GM11168 (cell line): Measurements from ENCODE around the gene CHAMP1.

Experiments
- in situ Hi-C: fragments of 300-500 bp; cut with MboI; formaldehyde crosslinking; loops from one replicate; pipeline ENCODE4 v1.12.0; 2022; ENCODE audit warnings: low sequenced_read_pairs; ENCODE audit not compliant: unreplicated experiment

CHAMP1 gene

GRCh38 chr13:114314074-114314912 lies at the start of gene CHAMP1:
Gene CHAMP1, plus strand, starts transcription at chr13:114314503. Its CDS starts 9,340 bp downstream, at chr13:114323843.
- in situ Hi-C loops, result no loop called here

- in situ Hi-C loops, result no loop called here
Measured at GRCh38 chr13:114264886-114265611, 49.3 kb upstream of the CHAMP1 start.

- in situ Hi-C loops, result no loop called here
Measured at GRCh38 chr13:114266241-114266640, 48.1 kb upstream of the CHAMP1 start.

GRCh38 chr13:114268344-114269280 lies 45.7 kb upstream of the CHAMP1 start:
- in situ Hi-C loops, result no loop called here

- in situ Hi-C loops, result no loop called here
Measured at GRCh38 chr13:114269281-114269770, 45.0 kb upstream of the CHAMP1 start.

- in situ Hi-C loops, result no loop called here
Measured at GRCh38 chr13:114272977-114273376, 41.3 kb upstream of the CHAMP1 start.

GRCh38 chr13:114275304-114275703 lies 39.0 kb upstream of the CHAMP1 start:
- in situ Hi-C loops, result no loop called here

GRCh38 chr13:114279146-114279545 lies 35.2 kb upstream of the CHAMP1 start:
- in situ Hi-C loops, result no loop called here

- in situ Hi-C loops, result no loop called here
Measured at GRCh38 chr13:114279758-114280355, 34.4 kb upstream of the CHAMP1 start.

- in situ Hi-C loops, result no loop called here
Measured at GRCh38 chr13:114281351-114282040, 32.8 kb upstream of the CHAMP1 start, which contains the start of gene UPF3A. Gene UPF3A, plus strand, starts transcription at chr13:114281601. Its CDS starts 39 bp downstream, at chr13:114281640.

GRCh38 chr13:114282041-114282670 lies 32.1 kb upstream of the CHAMP1 start:
- in situ Hi-C loops, result no loop called here

GRCh38 chr13:114283576-114283975 lies 30.7 kb upstream of the CHAMP1 start:
- in situ Hi-C loops, result no loop called here

- in situ Hi-C loops, result no loop called here
Measured at GRCh38 chr13:114284680-114285079, 29.6 kb upstream of the CHAMP1 start.

- in situ Hi-C loops, result no loop called here
Measured at GRCh38 chr13:114285166-114285808, 29.0 kb upstream of the CHAMP1 start.

GRCh38 chr13:114286808-114287207 lies 27.5 kb upstream of the CHAMP1 start:
- in situ Hi-C loops, result no loop called here

GRCh38 chr13:114288157-114288591 lies 26.1 kb upstream of the CHAMP1 start:
- in situ Hi-C loops, result no loop called here

- in situ Hi-C loops, result no loop called here
Measured at GRCh38 chr13:114296448-114296847, 17.9 kb upstream of the CHAMP1 start.

- in situ Hi-C loops, result no loop called here
Measured at GRCh38 chr13:114296902-114297301, 17.4 kb upstream of the CHAMP1 start.
